OCI-LY1 (cell line): Measurements from ENCODE around the gene ZBTB20.

ENCODE experiments used
- H2AFZ ChIP-seq: fragments of 200-600 bp; sonication (generic), shearing (Covaris generic); 2 replicates; pipeline ENCODE4 v1.6.0; 2014; ENCODE audit warnings: antibody characterized with exemption, mild to moderate bottlenecking, low read length
- H3F3A ChIP-seq: fragments of 200-600 bp; sonication (generic), shearing (Covaris generic); 2 replicates; pipeline ENCODE4 v1.6.0; 2014; ENCODE audit warnings: mild to moderate bottlenecking, antibody characterized with exemption, low read length, moderate library complexity; ENCODE audit not compliant: insufficient read depth
- H3K27ac ChIP-seq: fragments of 200-600 bp; sonication (generic); 2 replicates; pipeline ENCODE4 v1.5.1; 2014; ENCODE audit warnings: low read length, mixed run types, mild to moderate bottlenecking, low read depth; ENCODE audit not compliant: poor library complexity, severe bottlenecking
- H3K27me3 ChIP-seq: fragments of 200-600 bp; sonication (generic); 2 replicates; pipeline ENCODE4 v1.6.0; 2014; ENCODE audit warnings: antibody characterized with exemption, mild to moderate bottlenecking, low read length, moderate library complexity; ENCODE audit not compliant: insufficient read depth
- H3K36me3 ChIP-seq: fragments of 200-600 bp; sonication (generic); 2 replicates; pipeline ENCODE4 v1.6.1; 2014; ENCODE audit warnings: mild to moderate bottlenecking, antibody characterized with exemption, low read length, moderate library complexity, mixed read lengths; ENCODE audit not compliant: insufficient read depth
- H3K4me1 ChIP-seq: fragments of 200-600 bp; sonication (generic); 2 replicates; pipeline ENCODE4 v1.5.1; 2014; ENCODE audit warnings: mild to moderate bottlenecking, low read length, moderate library complexity; ENCODE audit not compliant: insufficient read depth, severe bottlenecking
- H3K4me2 ChIP-seq: fragments of 200-600 bp; sonication (generic), shearing (Covaris generic); 2 replicates; pipeline ENCODE4 v1.6.1; 2014; ENCODE audit warnings: low read length
- H3K4me3 ChIP-seq: fragments of 200-600 bp; sonication (generic); 2 replicates; pipeline ENCODE4 v1.5.1; 2014; ENCODE audit warnings: low read length, low read depth, mild to moderate bottlenecking, mixed read lengths; ENCODE audit not compliant: poor library complexity, severe bottlenecking
- H3K79me2 ChIP-seq: fragments of 200-600 bp; shearing (Covaris generic); 2 replicates; pipeline ENCODE4 v1.6.1; 2016; ENCODE audit warnings: mixed run types, low read length, mixed read lengths; ENCODE audit not compliant: insufficient read depth
- H3K9ac ChIP-seq: fragments of 200-600 bp; sonication (generic), shearing (Covaris generic); 2 replicates; pipeline ENCODE4 v1.6.1; 2014; ENCODE audit warnings: mild to moderate bottlenecking, low read length, mixed read lengths
- H3K9me2 ChIP-seq: fragments of 200-600 bp; sonication (generic), shearing (Covaris generic); 2 replicates; pipeline ENCODE4 v1.6.1; 2014; ENCODE audit warnings: low read depth, mild to moderate bottlenecking, low read length, mixed read lengths
- H3K9me3 ChIP-seq: fragments of 200-600 bp; shearing (Covaris generic); 2 replicates; pipeline ENCODE4 v1.6.1; 2014; ENCODE audit warnings: low read length, mixed read lengths
- H4K20me1 ChIP-seq: fragments of 200-600 bp; sonication (generic), shearing (Covaris generic); 2 replicates; pipeline ENCODE4 v1.6.0; 2016; ENCODE audit warnings: mild to moderate bottlenecking, low read length; ENCODE audit not compliant: insufficient read depth
- EZH2 ChIP-seq: fragments of 200-600 bp; sonication (generic), shearing (Covaris generic); IDR thresholded peaks from 2 replicates; pipeline ENCODE4 v1.8.0; 2017; ENCODE audit warnings: borderline replicate concordance, mixed run types, mild to moderate bottlenecking, antibody characterized with exemption, low read length, moderate library complexity, mixed read lengths
- TF ChIP-seq, protein P1 (sequence below): fragments of 200-600 bp; sonication (generic), shearing (Covaris generic); IDR thresholded peaks from 2 replicates; pipeline ENCODE4 v1.5.1; 2017; ENCODE audit warnings: mild to moderate bottlenecking, antibody characterized with exemption, low read length, moderate library complexity, mixed read lengths

Gene ZBTB20

DNA sequence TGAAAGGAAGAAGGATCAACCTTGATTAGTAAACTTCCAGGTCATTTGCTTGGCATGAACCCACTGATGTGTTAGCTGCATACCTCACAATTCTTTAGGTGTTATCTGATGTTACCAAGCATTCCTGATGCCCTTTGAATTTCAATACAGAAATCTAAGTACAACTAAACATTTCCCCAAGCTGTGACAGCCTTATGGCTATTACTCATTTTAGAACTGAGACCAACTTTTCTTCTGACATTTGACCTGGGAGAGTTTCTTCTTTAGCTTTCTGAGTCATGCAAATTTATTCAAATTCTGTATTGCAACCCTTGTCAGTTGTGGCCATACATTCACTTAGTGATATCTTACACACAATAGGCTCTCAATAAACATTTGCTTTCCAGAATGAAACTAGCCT lies 729.0 kb downstream of the ZBTB20 start:
- Histone ChIP-seq H3K9ac (no peak overlapping the region), H3F3A (no peaks in the 10 kb centered on the region), H3K4me3 (no peak overlapping the region), H2AFZ (no peak overlapping the region), H3K27ac (no peak overlapping the region), H3K4me1 (no peaks in the 10 kb centered on the region), H3K4me2 (no peak overlapping the region), H4K20me1 (no peaks in the 10 kb centered on the region), H3K27me3 (no peaks in the 10 kb centered on the region), H3K9me2 (no peaks in the 10 kb centered on the region), H3K9me3 (no peaks in the 10 kb centered on the region), H3K36me3 (no peaks in the 10 kb centered on the region), H3K79me2 (no peaks in the 10 kb centered on the region)
- no peak for TF ChIP-seq EZH2
- TF ChIP-seq, protein P1, sequence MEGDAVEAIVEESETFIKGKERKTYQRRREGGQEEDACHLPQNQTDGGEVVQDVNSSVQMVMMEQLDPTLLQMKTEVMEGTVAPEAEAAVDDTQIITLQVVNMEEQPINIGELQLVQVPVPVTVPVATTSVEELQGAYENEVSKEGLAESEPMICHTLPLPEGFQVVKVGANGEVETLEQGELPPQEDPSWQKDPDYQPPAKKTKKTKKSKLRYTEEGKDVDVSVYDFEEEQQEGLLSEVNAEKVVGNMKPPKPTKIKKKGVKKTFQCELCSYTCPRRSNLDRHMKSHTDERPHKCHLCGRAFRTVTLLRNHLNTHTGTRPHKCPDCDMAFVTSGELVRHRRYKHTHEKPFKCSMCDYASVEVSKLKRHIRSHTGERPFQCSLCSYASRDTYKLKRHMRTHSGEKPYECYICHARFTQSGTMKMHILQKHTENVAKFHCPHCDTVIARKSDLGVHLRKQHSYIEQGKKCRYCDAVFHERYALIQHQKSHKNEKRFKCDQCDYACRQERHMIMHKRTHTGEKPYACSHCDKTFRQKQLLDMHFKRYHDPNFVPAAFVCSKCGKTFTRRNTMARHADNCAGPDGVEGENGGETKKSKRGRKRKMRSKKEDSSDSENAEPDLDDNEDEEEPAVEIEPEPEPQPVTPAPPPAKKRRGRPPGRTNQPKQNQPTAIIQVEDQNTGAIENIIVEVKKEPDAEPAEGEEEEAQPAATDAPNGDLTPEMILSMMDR = no peak

DNA sequence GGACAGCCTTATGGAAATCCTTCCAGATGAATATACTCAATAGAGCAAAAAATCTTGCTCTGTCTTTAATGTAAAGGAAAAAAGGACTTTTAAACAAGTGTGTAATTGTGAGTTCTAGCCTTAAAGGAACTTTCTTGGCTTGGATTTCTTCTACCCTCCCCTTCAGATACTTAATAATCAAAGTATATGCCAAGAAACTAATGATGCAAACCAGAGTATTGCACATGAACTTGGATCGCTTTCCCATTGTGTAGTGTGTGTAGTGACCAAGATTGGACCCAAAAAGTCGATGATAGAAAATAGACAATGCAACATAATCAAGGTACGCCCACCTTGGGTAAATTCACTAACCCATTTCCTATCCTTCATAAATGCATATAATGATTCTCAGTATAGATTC lies 729.4 kb downstream of the ZBTB20 start:
- H3K27me3 ChIP-seq = no peaks in the 10 kb centered on the region
- H2AFZ ChIP-seq = no peak overlapping the region
- TF ChIP-seq EZH2 = no peak
- TF ChIP-seq, protein P1 = no peak
- H3K79me2 ChIP-seq = no peaks in the 10 kb centered on the region
- no peak overlapping the region for H3K4me2 ChIP-seq
- H3K27ac ChIP-seq = no peak overlapping the region
- no peaks in the 10 kb centered on the region for H4K20me1 ChIP-seq
- no peak overlapping the region for H3K9ac ChIP-seq
- no peaks in the 10 kb centered on the region for H3K9me3 ChIP-seq
- H3F3A ChIP-seq = no peaks in the 10 kb centered on the region
- no peak overlapping the region for H3K4me3 ChIP-seq
- H3K36me3 ChIP-seq = no peaks in the 10 kb centered on the region
- H3K4me1 ChIP-seq = no peaks in the 10 kb centered on the region
- H3K9me2 ChIP-seq = no peaks in the 10 kb centered on the region

DNA sequence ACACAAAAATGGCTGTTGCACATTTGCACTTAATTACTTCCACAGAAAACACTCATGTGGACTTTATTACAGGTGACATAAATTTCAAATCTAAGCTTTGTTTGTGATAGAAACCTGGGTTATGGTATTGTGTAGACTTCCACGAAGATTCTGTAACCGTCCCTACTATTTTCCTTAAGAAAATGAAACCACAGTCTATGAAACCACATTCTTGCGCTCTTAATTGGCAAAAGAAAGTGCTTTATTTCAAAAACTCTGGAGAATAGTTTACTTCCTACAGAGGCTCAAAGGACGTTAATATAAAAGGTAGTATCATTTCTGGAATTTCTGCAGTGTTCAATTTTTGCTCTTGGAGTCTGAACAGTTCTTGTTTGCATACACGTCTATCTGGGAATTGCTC lies 729.8 kb downstream of the ZBTB20 start:
- H4K20me1 ChIP-seq = no peaks in the 10 kb centered on the region
- no peaks in the 10 kb centered on the region for H3K27me3 ChIP-seq
- H3K27ac ChIP-seq = no peak overlapping the region
- no peak overlapping the region for H2AFZ ChIP-seq
- no peaks in the 10 kb centered on the region for H3K4me1 ChIP-seq
- TF ChIP-seq, protein P1 = no peak
- TF ChIP-seq EZH2 = no peak
- no peaks in the 10 kb centered on the region for H3K9me3 ChIP-seq
- H3K9me2 ChIP-seq = no peaks in the 10 kb centered on the region
- H3K36me3 ChIP-seq = no peaks in the 10 kb centered on the region
- no peak overlapping the region for H3K9ac ChIP-seq
- H3K79me2 ChIP-seq = no peaks in the 10 kb centered on the region
- no peak overlapping the region for H3K4me3 ChIP-seq
- no peaks in the 10 kb centered on the region for H3F3A ChIP-seq
- H3K4me2 ChIP-seq = no peak overlapping the region
